Astrocyte (in vitro differentiated cells and primary cell): Measurements from ENCODE around the gene CCDC110. TPM values are rescaled to one million over a fixed set of nuclear protein-coding genes. Genes with fewer than 3 reads are reported as not detected.

Experiments used
- DNase-seq: peaks from one replicate; pipeline ENCODE4 v3.0.0-alpha.2; 2010; ENCODE audit warnings: low read depth
- FAIRE-seq: peaks from 2 replicates; lab custom pipeline; 2011; peaks lifted over from hg19 to GRCh38; lab: Jason Lieb, UNC
- H2AFZ ChIP-seq: 2 replicates; pipeline ENCODE4 v1.6.0; 2012; ENCODE audit warnings: low read depth, low read length, inconsistent platforms
- H3K27ac ChIP-seq: 2 replicates; pipeline ENCODE4 v1.5.1; 2011; ENCODE audit warnings: low read depth, low read length, inconsistent platforms
- H3K27me3 ChIP-seq: 2 replicates; pipeline ENCODE4 v1.6.0; 2011; ENCODE audit warnings: low read length, inconsistent platforms; ENCODE audit not compliant: insufficient read depth
- H3K36me3 ChIP-seq: 2 replicates; pipeline ENCODE4 v1.5.1; 2011; ENCODE audit warnings: low read length, inconsistent platforms; ENCODE audit not compliant: insufficient read depth
- H3K4me1 ChIP-seq: 2 replicates; pipeline ENCODE4 v1.5.1; 2011; ENCODE audit warnings: low read length, inconsistent platforms; ENCODE audit not compliant: insufficient read depth
- H3K4me2 ChIP-seq: 2 replicates; pipeline ENCODE4 v1.6.0; 2012; ENCODE audit warnings: low read length, inconsistent platforms
- H3K4me3 ChIP-seq: 2 replicates; pipeline ENCODE4 v1.5.1; 2011; ENCODE audit warnings: low read depth, mild to moderate bottlenecking, low read length, inconsistent platforms; ENCODE audit not compliant: insufficient read depth
- H3K79me2 ChIP-seq: 2 replicates; pipeline ENCODE4 v1.6.0; 2012; ENCODE audit warnings: mild to moderate bottlenecking, low read length, inconsistent platforms; ENCODE audit not compliant: insufficient read depth
- H3K9ac ChIP-seq: 2 replicates; pipeline ENCODE4 v1.6.0; 2012; ENCODE audit warnings: mild to moderate bottlenecking, low read length, inconsistent platforms
- H3K9me3 ChIP-seq: 2 replicates; pipeline ENCODE4 v1.5.1; 2012; ENCODE audit warnings: low read depth, mild to moderate bottlenecking, low read length, inconsistent platforms; ENCODE audit not compliant: insufficient read depth
- H4K20me1 ChIP-seq: 2 replicates; pipeline ENCODE4 v1.6.0; 2012; ENCODE audit warnings: low read length, inconsistent platforms; ENCODE audit not compliant: insufficient read depth
- H3K27ac Mint-ChIP-seq: one replicate; pipeline ENCODE4 v1.8.0; 2021; ENCODE audit warnings: mild to moderate bottlenecking, mixed read lengths; ENCODE audit not compliant: unreplicated experiment
- H3K27me3 Mint-ChIP-seq: one replicate; pipeline ENCODE4 v1.8.0; 2021; ENCODE audit warnings: low read depth, mixed read lengths; ENCODE audit not compliant: unreplicated experiment
- H3K36me3 Mint-ChIP-seq: one replicate; pipeline ENCODE4 v1.8.0; 2021; ENCODE audit warnings: low read depth, mixed read lengths; ENCODE audit not compliant: unreplicated experiment
- H3K4me1 Mint-ChIP-seq: one replicate; pipeline ENCODE4 v1.8.0; 2021; ENCODE audit warnings: low read depth, mixed read lengths; ENCODE audit not compliant: unreplicated experiment
- H3K4me3 Mint-ChIP-seq: one replicate; pipeline ENCODE4 v1.8.0; 2021; ENCODE audit warnings: mild to moderate bottlenecking, moderate library complexity, mixed read lengths; ENCODE audit not compliant: unreplicated experiment
- H3K9me3 Mint-ChIP-seq: one replicate; pipeline ENCODE4 v1.8.0; 2021; ENCODE audit warnings: mild to moderate bottlenecking, mixed read lengths; ENCODE audit not compliant: unreplicated experiment
- CTCF ChIP-seq: IDR thresholded peaks from 2 replicates; pipeline ENCODE4 v1.5.1; 2011; ENCODE audit warnings: low read depth, mild to moderate bottlenecking, inconsistent platforms, low read length, moderate library complexity; ENCODE audit not compliant: insufficient read depth
- EZH2 ChIP-seq: IDR thresholded peaks from 2 replicates; pipeline ENCODE4 v1.6.1; 2012; ENCODE audit warnings: mild to moderate bottlenecking, low read length, inconsistent platforms; ENCODE audit not compliant: insufficient read depth
- total RNA-seq: library from RNA; stranded (reverse); gene quantifications from 2 replicates; pipeline ENCODE4 v1.2.1, GENCODE V29; 2021

The CCDC110 gene
- total RNA-seq, 1 donor from 2014 or later = 0.39 TPM

GRCh38 chr4:185395956-185396723 lies 75.4 kb downstream of the CCDC110 start:
- H3K4me3 Mint-ChIP-seq = peak overlapping the region; percentile 91
- H3K4me1 Mint-ChIP-seq = peaks cover 6% of the 10 kb centered on the region
- peaks cover 3% of the 10 kb centered on the region for H3K36me3 Mint-ChIP-seq
- FAIRE-seq = no peak
- Histone ChIP-seq H3K9ac (peak overlapping the region; percentile 88), H3K79me2 (no peaks in the 10 kb centered on the region), H2AFZ (peak overlapping the region; percentile 70), H3K27me3 (no peaks in the 10 kb centered on the region), H3K36me3 (peaks cover 7% of the 10 kb centered on the region), H3K9me3 (no peaks in the 10 kb centered on the region), H3K4me3 (peak overlapping the region; percentile 64), H3K4me2 (peak overlapping the region; percentile 90), H4K20me1 (no peaks in the 10 kb centered on the region), H3K4me1 (peaks cover 9% of the 10 kb centered on the region), H3K27ac (peak overlapping the region; percentile 93)
- H3K27me3 Mint-ChIP-seq = no peaks in the 10 kb centered on the region
- H3K27ac Mint-ChIP-seq = peak overlapping the region; percentile 82
- TF ChIP-seq EZH2 (no peak), CTCF (no peak)
- DNase-seq = peak; percentile 93
- H3K9me3 Mint-ChIP-seq = peaks cover 2% of the 10 kb centered on the region

GRCh38 chr4:185395238-185395955 lies 76.1 kb downstream of the CCDC110 start, which contains the start of gene LRP2BP:
LRP2BP (minus strand) TSS chr4:185395924; CDS start chr4:185378186, 17,738 bp downstream.
- Histone ChIP-seq H4K20me1 (no peaks in the 10 kb centered on the region), H3K9ac (peak within 1 kb of the TSS; percentile 88), H3K4me2 (peak within 1 kb of the TSS; percentile 90), H3K36me3 (peaks cover 5% of the 10 kb centered on the region), H3K9me3 (no peaks in the 10 kb centered on the region), H3K27me3 (no peaks in the 10 kb centered on the region), H3K79me2 (no peaks in the 10 kb centered on the region), H3K27ac (peak within 1 kb of the TSS; percentile 93), H2AFZ (peak within 1 kb of the TSS; percentile 70), H3K4me3 (peak within 1 kb of the TSS; percentile 64), H3K4me1 (peaks cover 9% of the 10 kb centered on the region)
- TF ChIP-seq EZH2 (no peak), CTCF (no peak)
- Mint-ChIP-seq H3K27me3 (no peaks in the 10 kb centered on the region), H3K4me3 (peak within 1 kb of the TSS; percentile 91), H3K36me3 (peaks cover 5% of the 10 kb centered on the region), H3K9me3 (peaks cover 3% of the 10 kb centered on the region), H3K27ac (peak within 1 kb of the TSS; percentile 92), H3K4me1 (peaks cover 6% of the 10 kb centered on the region)
- FAIRE-seq = no peak
- DNase-seq = no peak

Other genes starting within 250 kb of the CCDC110 start
- 0.26 and 0.27 TPM in 2 replicates for gene LRP2BP, start 75.8 kb downstream of the CCDC110 start, total RNA-seq
- gene ANKRD37, start 74.9 kb downstream of the CCDC110 start, total RNA-seq = 6.1 and 7.9 TPM in 2 replicates
- 21.8 and 27.5 TPM in 2 replicates for gene UFSP2, start 45.8 kb downstream of the CCDC110 start, total RNA-seq
- gene PDLIM3, start 63.8 kb upstream of the CCDC110 start, total RNA-seq = 28.5 and 30.7 TPM in 2 replicates